Hindlimb muscle (tissue), 1 donor: Measurements from ENCODE around the gene GNA15. TPM values are rescaled to one million over a fixed set of nuclear protein-coding genes. Genes with fewer than 3 reads are reported as not detected.
"Not testable (repeated sequence)": the region's sequence is repeated elsewhere in the genome, so short reads cannot be mapped to it uniquely, and the experiment has no call there.

Experiments
- DNase-seq: peaks from one replicate; pipeline ENCODE4 v3.0.0-alpha.2; 2013
- polyA plus RNA-seq: library from polyadenylated mRNA; unstranded; fragments of 120-200 nt; gene quantifications from one replicate; pipeline ENCODE4 v1.2.1, GENCODE V29; 2013; ENCODE audit not compliant: insufficient read length

Gene GNA15
- polyA plus RNA-seq, 1 donor, result 2.6 TPM

DNA sequence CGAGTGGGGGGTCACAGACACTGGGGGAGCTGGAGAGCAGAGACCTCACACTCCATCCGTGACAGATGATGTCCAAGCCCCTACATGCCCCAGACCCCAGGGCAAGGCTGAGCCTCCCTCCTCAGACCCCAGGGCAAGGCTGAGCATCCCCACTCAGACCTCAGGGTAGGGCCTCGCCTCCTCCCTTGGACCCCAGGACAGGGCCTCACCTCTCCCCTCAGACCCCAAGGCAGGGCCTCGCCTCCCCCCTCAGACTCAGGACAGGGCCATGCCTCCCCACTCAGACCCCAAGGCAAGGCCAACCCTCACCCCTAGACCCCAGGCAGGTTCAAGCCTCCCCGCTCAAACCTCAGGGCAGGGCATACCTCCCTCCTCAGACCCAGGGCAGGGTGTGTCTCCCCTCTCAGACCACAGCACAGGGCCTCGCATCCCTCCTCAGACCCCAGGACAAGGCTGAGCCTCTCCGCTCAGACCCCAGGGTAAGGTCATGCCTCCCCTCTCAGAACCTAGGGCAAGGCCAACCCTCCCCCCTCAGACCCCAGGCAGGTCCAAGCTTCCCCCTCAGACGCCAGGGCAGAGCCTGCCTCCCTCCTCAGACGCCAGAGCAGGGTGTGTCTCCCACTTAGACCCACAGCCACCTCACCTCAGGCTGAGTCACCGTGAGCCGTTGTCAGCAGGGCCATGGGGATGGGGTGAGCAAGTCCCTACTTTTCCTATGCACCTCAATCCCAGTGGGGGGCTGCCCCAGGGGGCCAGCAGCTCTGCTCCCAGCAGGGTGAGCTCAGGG is 41.1 kb downstream of the GNA15 start:
- DNase-seq, result no peak

DNA sequence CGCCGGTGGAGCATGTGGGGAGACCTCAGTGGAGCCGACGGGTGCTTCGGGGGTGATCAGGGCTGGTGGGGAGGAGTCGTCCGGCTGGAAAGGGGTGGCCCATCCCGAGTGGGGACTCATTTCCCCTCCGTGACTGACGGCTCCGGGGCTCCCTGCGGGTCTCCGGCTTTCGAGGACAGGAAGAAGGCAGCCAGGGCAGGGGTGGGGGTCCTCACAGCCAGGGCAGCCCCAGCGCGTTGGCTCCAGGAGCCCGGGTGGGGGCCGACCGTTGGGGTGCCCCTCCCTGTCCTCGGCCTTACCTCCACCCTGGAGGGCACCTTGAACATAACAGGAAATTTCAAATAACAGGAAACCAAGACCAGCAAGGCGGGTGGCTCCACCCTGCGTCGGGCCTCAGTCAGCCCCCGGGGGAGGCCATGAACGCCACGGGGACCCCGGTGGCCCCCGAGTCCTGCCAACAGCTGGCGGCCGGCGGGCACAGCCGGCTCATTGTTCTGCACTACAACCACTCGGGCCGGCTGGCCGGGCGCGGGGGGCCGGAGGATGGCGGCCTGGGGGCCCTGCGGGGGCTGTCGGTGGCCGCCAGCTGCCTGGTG is 42.6 kb downstream of the GNA15 start, which contains the start of gene S1PR4:
TSS of gene S1PR4 (plus strand) at position 393 of the 596 bp plus-strand sequence. CDS start at position 417, 24 bp downstream.
- DNase-seq, result no peak

DNA sequence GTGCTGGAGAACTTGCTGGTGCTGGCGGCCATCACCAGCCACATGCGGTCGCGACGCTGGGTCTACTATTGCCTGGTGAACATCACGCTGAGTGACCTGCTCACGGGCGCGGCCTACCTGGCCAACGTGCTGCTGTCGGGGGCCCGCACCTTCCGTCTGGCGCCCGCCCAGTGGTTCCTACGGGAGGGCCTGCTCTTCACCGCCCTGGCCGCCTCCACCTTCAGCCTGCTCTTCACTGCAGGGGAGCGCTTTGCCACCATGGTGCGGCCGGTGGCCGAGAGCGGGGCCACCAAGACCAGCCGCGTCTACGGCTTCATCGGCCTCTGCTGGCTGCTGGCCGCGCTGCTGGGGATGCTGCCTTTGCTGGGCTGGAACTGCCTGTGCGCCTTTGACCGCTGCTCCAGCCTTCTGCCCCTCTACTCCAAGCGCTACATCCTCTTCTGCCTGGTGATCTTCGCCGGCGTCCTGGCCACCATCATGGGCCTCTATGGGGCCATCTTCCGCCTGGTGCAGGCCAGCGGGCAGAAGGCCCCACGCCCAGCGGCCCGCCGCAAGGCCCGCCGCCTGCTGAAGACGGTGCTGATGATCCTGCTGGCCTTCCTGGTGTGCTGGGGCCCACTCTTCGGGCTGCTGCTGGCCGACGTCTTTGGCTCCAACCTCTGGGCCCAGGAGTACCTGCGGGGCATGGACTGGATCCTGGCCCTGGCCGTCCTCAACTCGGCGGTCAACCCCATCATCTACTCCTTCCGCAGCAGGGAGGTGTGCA is 43.3 kb downstream of the GNA15 start:
- no peak for DNase-seq

DNA sequence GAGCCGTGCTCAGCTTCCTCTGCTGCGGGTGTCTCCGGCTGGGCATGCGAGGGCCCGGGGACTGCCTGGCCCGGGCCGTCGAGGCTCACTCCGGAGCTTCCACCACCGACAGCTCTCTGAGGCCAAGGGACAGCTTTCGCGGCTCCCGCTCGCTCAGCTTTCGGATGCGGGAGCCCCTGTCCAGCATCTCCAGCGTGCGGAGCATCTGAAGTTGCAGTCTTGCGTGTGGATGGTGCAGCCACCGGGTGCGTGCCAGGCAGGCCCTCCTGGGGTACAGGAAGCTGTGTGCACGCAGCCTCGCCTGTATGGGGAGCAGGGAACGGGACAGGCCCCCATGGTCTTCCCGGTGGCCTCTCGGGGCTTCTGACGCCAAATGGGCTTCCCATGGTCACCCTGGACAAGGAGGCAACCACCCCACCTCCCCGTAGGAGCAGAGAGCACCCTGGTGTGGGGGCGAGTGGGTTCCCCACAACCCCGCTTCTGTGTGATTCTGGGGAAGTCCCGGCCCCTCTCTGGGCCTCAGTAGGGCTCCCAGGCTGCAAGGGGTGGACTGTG is 44.0 kb downstream of the GNA15 start:
- DNase-seq, result no peak

DNA sequence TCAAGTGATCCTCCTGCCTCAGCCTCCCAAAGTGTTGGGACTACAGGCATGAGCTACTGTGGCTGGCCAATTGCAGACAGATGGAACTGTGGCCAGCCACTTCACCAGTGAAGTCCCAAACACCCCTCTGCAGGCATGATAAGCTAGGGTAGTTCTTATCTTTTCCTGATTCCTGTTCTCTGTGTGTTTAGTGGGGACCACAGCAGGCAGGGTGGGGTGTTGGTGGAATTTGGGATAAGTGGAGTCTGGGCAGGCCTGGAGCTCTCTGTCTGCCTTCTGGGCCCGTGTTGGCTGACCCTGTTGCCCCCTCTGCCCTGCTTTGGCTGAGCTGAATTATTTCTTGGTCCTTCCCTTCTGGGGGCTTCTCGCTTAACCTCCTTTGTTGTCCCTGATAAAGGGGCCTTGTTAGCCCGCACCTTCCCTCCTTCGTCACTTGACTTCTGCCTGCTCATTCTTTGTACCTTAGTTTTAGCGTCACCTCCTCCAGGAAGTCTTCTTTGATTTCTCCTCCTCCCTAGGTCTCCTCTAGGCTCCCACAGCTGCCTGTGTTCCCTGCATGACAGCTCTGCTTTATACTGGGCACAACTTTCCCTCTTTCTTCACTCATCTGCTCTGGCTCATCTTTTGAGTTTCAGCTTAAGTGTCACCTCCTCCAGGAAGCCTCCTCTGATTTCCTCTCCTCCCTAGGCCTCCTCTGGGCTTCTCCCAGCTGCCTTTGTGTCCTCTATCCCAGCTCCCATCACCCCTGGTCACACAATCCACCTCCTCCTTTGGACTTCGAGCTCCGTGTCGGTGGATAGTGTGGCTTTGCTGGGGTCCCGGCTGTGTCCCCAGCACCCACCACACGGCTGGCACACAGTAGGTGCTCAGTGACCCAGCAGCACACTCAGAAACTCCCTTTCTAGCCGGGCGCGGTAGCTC is 48.1 kb downstream of the GNA15 start:
- DNase-seq, result no peak

DNA sequence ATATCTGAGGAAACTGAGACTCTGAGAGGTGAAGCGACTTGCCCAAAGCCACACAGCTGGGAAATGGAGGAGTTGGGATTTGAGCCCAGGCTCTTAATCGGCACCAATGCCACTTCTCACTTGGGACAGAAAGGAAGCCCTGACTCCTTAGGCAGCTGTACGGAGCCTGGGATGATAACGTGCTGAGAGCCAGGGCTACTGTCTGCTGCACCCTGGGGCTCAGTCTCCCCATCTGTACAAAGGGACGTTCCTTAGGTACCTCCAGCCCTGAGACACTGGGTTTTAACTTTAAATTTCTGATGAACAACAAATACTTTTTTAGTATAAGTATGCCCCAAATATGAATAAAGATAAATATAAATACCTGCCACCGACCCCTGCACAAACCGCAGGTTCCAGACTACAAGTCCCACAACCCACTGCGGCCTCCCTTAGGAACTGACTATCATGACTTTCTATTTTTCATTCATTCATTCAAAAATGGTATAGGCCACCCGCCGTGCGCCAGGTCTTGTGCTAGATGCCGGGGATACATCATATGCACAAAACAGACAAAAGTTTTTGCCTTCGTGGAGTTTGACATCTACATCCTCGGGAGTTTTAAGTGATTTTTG is 49.1 kb downstream of the GNA15 start:
- no peak for DNase-seq

DNA sequence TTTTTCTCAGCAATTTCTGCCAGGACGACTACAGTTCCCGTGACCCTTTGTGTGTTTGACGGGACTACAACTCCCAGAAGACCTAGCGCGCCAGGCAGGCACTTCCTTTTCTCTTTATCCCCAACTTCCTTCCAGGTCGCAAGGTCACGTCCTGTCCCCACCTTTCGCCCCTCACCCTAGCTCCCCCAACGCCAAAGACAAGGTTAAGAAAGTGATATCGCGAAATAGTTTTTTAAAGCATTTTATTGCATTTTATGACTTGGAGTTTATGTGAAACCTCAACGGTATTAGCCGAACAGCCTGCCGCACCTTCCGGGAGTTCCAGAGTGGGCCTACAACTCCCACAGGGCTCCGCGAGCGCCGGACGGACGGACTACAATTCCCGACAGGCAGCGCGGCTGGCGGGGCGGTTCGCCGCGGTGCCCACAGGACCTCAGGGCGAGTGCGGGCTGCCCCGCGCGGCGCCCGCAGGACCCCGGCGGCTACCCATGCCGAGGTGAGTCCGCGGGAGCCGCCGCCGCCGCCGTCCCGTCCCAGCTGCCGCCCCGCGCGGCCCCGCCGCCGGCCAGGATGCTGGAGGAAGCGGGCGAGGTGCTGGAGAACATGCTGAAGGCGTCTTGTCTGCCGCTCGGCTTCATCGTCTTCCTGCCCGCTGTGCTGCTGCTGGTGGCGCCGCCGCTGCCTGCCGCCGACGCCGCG is 49.8 kb downstream of the GNA15 start, which contains the start of gene NCLN:
TSS of gene NCLN (plus strand) at position 470 of the 699 bp plus-strand sequence. CDS start at position 571, 101 bp downstream.
- peak; percentile 97 for DNase-seq

DNA sequence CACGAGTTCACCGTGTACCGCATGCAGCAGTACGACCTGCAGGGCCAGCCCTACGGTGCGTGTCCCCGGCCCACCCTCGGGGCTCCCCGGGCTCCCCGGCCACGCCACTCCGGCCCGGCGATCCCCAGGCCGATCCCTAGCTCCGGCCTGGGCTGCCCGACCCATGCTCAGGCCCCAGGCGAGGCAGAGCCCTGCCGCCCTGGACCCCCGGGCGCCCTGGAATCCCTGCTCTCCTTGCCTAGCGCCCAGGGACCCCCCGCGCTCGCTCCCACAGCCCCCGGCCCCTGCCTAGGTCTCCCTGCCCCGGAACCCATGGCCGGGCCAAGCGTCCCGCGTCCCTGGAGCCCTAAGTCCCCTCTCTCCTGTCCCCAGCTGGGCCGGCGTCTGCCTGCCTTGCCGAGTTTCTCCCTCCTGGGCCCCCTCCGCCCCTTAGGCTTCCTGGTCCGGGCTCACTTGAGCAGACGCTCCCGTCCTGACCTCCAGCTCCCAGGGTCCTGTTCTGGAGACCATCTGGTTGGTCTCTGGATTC is 50.4 kb downstream of the GNA15 start:
- no peak for DNase-seq

DNA sequence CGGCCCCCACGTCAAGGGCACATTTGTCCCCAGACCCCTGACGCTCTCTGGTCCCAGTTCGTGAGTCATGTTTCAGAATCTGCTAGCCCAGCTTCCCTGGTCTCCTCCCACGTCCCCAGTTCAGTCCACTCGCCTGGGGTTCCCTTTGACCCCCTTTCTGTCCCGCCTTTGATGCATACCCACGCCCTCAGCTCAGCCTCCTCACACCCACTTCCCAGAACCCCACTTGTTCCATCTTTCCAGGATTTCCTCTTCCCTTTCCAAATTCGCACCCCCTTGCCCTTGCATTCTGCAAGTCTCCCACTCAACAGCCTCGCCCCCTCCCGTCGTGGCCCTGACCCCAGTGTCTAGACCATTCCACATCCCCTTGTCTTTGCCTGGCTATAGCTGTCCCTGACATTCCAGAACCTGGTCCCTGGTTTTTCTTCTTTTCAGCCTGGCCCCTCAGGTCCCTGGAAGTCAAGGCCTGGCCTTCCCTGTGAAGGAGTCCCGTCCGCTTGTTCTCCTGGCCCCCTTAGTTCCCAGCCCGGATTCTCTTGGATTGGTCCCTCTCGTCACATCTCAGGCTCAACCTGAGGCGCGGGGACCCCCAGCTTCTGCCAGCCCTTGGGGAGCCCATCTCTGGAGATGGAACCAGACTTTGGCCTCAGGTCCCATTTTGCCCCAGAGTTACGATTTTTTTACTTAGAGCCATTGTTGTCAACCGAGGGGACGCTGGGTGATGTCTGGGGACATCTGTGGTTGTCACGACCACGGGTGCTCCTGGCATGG is 51.2 kb downstream of the GNA15 start:
- DNase-seq, result no peak

DNA sequence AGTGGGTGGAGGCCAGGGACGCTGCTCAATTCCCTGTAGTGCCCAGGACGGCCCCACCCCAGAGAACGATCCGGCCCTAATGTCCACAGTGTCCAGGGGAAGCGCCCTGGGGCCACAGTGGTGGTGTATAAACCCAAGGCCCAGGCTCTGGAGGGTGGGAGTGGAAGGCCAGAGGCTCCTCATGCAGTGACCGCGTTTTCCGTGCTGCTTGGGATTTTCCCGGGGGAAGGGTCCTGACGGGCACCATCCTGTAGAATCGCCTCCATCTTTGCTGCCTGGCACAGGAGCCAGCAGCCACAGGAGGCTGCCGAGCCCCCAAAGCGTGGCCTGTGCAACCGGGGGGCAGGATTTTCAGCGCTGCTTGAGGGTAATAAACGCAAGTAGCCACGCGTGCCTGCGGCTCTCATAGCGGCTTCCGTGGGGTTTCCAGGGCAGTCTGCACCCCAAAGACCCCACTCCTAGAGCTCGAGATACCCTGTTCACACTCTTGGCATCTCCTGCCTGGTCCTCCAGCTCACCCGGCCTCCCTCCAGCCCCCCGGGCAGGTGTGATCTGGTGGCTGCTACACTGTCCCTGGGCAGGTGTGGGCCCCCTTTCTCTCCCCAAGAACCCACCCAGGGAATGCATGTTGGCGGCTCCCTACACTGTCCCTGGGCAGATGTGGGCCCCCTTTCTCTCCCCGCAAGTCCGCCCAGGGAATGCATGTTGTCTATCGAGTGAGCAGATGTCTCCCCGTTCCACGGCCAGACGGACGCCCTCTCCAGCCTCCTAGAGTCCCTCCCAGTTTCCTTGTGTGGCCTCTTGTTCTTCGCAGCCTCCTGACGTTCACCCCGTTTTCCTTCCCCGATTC is 52.1 kb downstream of the GNA15 start:
- DNase-seq, result no peak

DNA sequence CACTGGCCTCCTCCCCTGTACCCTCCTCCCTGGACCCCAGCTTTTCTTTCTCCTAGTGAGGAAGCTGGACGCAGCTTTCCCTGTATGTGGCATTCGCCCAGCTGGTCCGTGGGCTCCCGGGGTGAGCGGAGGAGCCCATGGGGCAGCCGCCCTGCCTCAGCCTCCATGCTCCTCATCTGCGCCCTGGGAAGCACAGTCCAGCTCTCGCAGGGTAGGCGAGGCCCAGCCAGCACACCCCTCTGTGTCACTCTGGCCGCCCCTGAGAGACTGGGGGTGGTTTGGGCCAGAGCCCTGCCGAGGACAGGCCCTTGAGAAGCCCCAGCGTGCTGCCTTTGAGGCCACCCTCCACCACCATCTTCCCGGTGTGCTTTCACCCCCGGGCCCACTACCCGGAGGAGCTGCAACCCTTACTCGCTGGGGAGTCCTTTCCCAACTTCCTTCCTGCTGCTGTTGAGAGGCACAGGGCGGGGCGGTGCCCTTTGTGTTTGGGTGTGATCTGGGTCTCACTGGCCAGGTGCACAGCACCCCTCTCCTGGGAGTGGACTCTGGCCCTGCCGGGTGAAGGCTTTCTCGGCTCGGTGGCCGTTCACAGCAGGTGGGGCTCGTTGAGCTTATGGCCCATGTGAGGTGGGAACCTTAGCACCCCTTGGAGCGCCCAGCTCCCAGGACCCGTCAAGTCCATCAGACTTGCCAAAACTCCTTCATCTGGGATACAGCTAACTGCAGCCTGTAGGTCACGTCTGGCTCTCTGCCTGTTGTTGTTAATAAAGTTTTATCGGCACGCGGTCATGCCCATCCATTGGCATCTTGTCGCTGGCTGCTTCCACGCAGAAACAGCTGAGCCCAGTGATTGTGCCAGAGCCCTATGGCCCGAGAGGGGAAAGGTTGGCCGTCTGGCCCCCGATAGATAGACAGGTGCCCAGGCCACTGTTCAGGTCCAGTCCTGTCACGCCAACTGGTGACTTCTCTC is 53.1 kb downstream of the GNA15 start:
- no peak for DNase-seq

DNA sequence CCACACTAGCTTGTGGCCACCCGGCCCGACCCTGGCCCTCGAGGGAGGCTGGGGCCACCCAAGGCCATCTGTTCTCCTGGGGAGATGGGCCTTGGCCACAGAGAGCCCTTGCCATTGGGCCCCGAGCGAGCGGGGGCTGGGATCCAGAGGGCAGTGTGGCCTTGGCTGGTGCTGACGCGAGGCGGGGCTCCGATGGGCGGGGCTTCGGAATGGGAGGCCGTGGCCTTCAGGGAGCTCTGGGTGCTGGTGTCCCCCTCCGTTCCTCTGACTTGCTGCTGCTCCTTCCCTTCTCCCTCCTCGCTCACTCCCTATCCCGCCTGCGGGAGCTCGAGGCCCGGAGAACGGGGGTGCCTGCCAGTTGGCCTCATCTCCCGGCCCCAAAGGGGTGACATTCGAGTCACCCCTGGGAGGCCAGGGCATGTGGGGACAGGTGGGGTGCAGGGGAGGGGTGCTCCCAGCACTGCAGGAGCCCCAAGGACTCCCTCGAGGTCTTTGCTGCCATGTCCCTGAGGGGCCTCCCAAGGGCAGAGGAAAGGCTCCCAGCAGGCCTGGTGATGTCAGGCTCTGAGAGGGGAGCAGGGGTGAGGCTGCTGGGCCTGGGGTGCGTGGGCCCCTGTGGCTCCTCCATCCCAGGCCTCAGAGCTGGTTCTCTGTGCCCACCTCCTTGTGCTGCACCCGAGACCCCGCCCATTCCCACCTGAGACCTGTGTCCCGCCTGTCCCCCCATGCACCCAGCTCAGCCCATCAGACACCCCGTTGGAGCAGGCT is 54.1 kb downstream of the GNA15 start:
- no peak for DNase-seq

DNA sequence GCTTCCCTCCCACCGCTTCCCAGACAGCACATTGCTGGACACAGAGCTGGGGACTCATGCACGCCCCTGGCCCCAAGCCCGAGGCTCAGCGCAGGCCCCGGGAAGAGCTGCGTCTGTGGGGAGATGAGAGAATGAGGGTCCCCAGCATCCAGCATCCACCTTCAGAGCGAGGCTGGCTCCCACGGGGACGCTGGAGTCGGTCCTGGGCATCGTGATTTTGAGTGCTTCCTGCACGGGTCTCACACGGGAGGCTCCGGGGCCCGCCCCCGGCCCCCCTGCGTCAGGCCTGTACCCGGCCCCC is 54.6 kb downstream of the GNA15 start:
- no peak for DNase-seq

DNA sequence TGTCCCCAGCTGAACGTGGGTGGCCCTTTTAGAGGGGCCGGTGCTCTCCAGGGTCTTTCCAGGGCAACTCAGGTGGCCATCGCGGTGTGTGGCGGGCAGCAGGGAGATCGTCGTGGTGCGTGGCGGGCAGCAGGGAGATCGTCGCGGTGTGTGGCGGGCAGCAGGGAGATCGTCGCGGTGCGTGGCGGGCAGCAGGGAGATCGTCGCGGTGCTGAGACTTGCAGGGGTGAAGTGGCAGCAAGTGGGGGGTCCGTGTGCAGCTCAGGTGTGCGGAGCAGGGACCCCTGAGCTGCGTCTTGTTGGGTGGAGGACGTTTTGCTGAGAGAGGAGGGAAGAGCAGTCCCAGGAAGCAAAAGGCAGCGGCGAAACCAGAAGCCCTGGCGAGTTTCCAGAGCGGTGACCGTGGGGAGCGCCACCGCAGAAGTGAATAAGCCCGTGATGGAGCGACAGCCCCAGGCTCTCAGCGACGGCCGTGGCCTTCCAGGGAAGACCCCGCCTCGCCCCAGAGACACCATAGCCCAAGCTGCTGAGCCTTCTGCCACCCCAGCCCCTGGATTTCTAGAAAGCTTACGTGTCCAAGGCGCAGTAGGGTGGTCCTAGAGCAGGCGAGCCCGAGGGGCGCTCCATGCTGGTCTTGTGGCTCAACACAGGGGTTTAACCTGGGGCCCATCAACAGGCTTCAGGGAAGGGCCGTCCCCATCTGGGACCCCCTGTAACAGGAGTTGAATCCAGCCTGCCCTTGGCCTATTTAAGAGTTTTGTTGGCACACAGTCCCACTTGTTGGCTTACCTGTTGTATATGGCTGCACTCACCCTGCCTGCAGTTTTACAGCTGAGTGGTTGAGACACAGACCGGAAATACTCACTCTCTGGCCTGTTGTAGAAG is 55.3 kb downstream of the GNA15 start:
- DNase-seq, result no peak

DNA sequence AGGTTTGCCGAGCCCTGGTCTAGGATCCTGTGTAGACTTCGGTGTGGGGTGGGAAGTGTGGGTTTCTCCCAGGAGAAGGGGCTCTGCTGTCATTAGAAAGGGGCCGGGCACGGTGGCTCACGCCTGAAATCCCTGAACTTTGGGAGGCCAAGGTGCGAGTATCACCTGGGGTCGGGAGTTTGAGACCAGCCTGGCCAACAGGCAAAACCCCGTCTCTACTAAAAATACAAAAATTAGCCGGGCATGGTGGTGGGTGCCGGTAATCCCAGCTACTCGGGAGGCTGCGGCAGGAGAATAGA is 55.9 kb downstream of the GNA15 start:
- DNase-seq, result not testable (repeated sequence)

DNA sequence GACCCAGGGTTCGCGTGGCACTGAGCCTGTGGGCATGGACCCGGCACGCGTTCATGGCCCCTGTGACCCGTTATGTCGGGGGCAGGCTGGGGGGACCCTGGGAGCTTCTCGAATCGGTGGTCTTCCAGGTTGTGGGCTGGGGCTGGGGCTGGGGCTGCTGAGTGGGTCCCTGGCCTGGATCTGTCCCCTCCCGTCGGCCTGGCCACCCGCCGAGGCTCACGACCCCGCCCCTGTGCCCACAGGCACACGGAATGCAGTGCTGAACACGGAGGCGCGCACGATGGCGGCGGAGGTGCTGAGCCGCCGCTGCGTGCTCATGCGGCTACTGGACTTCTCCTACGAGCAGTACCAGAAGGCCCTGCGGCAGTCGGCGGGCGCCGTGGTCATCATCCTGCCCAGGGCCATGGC is 56.4 kb downstream of the GNA15 start:
- DNase-seq, result no peak
